Measurements from ENCODE around the gene S100PBP.
"Not testable (repeated sequence)": the region's sequence is repeated elsewhere in the genome, so short reads cannot be mapped to it uniquely, and the experiment has no call there.

S100PBP gene

DNA sequence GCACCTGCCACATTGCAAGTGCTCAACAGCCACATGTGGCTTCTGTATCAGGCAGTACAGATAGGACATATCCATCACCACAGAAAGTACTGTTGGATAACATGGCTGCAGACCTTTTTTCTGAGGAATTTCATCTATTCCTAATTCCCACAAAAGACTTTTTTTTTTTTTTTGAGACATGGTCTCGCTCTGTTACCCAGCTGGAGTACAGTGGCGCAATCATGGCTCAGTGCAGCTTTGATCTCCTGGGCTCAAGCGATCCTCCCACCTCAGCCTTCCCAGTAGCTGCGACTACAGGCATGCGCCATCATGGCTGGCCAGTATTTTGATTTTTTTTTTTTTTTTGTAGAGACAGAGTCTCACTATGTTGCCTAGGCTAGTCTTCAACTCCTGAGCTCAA lies 33.6 kb upstream of the S100PBP start:
- H3K9me3 ChIP-seq (ENCODE audit: insufficient read depth, low read length) = no peaks in the 10 kb centered on the region

DNA sequence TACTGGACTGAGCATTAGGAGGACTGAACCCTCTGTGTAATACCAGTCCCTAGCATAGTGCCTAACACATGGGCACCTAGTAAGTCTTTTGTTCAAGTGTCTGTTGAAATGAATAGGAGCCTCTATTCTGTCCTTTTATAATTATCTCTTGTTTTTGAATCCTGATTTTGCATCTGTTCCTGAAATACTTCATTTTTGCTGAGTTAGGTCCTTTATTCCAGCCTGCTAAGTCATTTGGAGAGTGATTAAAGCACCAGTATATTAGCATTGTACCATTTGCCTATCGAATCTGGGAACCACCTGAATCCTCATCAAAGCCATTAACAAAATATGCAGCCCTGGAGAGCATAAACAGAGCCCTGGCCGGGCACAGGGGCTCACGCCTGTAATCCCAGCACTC lies 32.6 kb upstream of the S100PBP start:
- H3K9me3 ChIP-seq (ENCODE audit: insufficient read depth, low read length) = no peaks in the 10 kb centered on the region
- no peak overlapping the region for H3K4me2 ChIP-seq (ENCODE audit: low read length)
- peaks cover 31% of the 10 kb centered on the region for H3K36me3 ChIP-seq (replicated peaks; ENCODE audit: low read depth, low read length)
- H3K4me1 ChIP-seq (ENCODE audit: low read length) = no peaks in the 10 kb centered on the region
- H3K27ac ChIP-seq (ENCODE audit: low read length) = no peak overlapping the region
- H3K4me3 ChIP-seq (ENCODE audit: low read length) = no peak overlapping the region
- no peaks in the 10 kb centered on the region for H4K20me1 ChIP-seq (ENCODE audit: insufficient read depth, low read length)
- no peaks in the 10 kb centered on the region for H3K79me2 ChIP-seq (ENCODE audit: low read length)
- TF ChIP-seq, protein P1, sequence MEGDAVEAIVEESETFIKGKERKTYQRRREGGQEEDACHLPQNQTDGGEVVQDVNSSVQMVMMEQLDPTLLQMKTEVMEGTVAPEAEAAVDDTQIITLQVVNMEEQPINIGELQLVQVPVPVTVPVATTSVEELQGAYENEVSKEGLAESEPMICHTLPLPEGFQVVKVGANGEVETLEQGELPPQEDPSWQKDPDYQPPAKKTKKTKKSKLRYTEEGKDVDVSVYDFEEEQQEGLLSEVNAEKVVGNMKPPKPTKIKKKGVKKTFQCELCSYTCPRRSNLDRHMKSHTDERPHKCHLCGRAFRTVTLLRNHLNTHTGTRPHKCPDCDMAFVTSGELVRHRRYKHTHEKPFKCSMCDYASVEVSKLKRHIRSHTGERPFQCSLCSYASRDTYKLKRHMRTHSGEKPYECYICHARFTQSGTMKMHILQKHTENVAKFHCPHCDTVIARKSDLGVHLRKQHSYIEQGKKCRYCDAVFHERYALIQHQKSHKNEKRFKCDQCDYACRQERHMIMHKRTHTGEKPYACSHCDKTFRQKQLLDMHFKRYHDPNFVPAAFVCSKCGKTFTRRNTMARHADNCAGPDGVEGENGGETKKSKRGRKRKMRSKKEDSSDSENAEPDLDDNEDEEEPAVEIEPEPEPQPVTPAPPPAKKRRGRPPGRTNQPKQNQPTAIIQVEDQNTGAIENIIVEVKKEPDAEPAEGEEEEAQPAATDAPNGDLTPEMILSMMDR (IDR thresholded peaks at IDR 0.05; ENCODE audit: low read depth, low read length) = no peak
- no peak for TF ChIP-seq EZH2phosphoT487 (IDR thresholded peaks at IDR 0.05; ENCODE audit: low read depth)
- no peaks in the 10 kb centered on the region for H3K27me3 ChIP-seq (ENCODE audit: low read depth, low read length)
- H3K9ac ChIP-seq (ENCODE audit: low read length) = no peak overlapping the region
- no peak overlapping the region for H2AFZ ChIP-seq (ENCODE audit: low read depth, low read length)

More for the DNA sequence above, 33.6 kb upstream of the S100PBP start:
- no peaks in the 10 kb centered on the region for H3K4me1 ChIP-seq (ENCODE audit: low read length)
- TF ChIP-seq EZH2phosphoT487 (IDR thresholded peaks at IDR 0.05; ENCODE audit: low read depth) = no peak
- TF ChIP-seq, protein P1 (IDR thresholded peaks at IDR 0.05; ENCODE audit: low read depth, low read length) = no peak
- H3K79me2 ChIP-seq (ENCODE audit: low read length) = no peaks in the 10 kb centered on the region
- no peaks in the 10 kb centered on the region for H3K27me3 ChIP-seq (ENCODE audit: low read depth, low read length)
- H3K4me3 ChIP-seq (ENCODE audit: low read length) = no peak overlapping the region
- H3K9ac ChIP-seq (ENCODE audit: low read length) = no peak overlapping the region
- H3K36me3 ChIP-seq (replicated peaks; ENCODE audit: low read depth, low read length) = peaks cover 38% of the 10 kb centered on the region
- no peak overlapping the region for H3K4me2 ChIP-seq (ENCODE audit: low read length)
- no peak overlapping the region for H3K27ac ChIP-seq (ENCODE audit: low read length)
- H2AFZ ChIP-seq (ENCODE audit: low read depth, low read length) = no peak overlapping the region
- no peaks in the 10 kb centered on the region for H4K20me1 ChIP-seq (ENCODE audit: insufficient read depth, low read length)

DNA sequence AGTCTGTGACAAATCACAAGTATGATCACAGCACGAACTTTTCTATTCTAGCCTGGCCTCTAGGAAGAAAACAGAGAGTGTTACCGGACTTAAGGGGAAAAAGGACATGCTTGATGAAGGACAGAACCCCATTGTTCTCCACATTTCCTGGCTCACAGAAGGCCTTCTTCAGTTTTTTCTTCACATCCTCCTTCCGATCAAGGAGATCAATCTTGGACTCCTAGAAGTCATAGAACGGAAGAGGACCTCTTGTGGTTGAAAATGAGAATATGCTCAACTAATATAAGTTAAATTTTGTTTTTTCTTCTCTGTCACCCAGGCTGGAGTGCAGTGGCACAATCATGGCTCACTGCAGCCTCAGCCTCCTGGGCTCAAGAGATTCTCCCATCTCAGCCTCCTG lies 30.6 kb upstream of the S100PBP start:
- no peak overlapping the region for H3K4me3 ChIP-seq (ENCODE audit: low read length)
- H3K9me3 ChIP-seq (ENCODE audit: insufficient read depth, low read length) = no peaks in the 10 kb centered on the region
- peaks cover 30% of the 10 kb centered on the region for H3K36me3 ChIP-seq (replicated peaks; ENCODE audit: low read depth, low read length)
- no peak overlapping the region for H2AFZ ChIP-seq (ENCODE audit: low read depth, low read length)
- H3K9ac ChIP-seq (ENCODE audit: low read length) = no peak overlapping the region
- no peaks in the 10 kb centered on the region for H3K27me3 ChIP-seq (ENCODE audit: low read depth, low read length)
- H3K79me2 ChIP-seq (ENCODE audit: low read length) = no peaks in the 10 kb centered on the region
- no peak for TF ChIP-seq EZH2phosphoT487 (IDR thresholded peaks at IDR 0.05; ENCODE audit: low read depth)
- TF ChIP-seq, protein P1 (IDR thresholded peaks at IDR 0.05; ENCODE audit: low read depth, low read length) = peak; percentile 26; the same call in 1 of the 2 replicates
- H3K27ac ChIP-seq (ENCODE audit: low read length) = no peak overlapping the region
- H3K4me2 ChIP-seq (ENCODE audit: low read length) = no peak overlapping the region
- no peaks in the 10 kb centered on the region for H3K4me1 ChIP-seq (ENCODE audit: low read length)
- no peaks in the 10 kb centered on the region for H4K20me1 ChIP-seq (ENCODE audit: insufficient read depth, low read length)

DNA sequence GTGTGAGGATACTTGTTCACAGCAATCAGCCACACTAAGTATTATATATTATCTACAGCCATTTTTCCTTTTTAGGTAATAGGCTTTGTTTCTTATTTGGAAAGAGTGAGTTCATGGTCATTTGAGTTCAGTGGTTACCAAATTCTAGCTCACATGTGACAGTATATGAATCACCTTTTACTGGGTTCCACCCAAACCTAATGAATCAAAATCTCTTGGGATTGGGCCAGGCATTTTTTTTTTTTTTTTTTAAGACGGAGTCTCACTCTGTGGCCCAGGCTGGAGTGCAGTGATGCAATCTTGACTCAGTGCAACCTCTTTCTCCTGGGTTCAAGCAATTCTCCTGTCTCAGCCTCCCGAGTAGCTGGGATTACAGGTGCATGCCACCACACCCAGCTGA lies 28.1 kb upstream of the S100PBP start:
- not testable (repeated sequence) for H3K4me2 ChIP-seq (ENCODE audit: low read length); H2AFZ ChIP-seq (ENCODE audit: low read depth, low read length); H3K4me3 ChIP-seq (ENCODE audit: low read length); H3K4me1 ChIP-seq (ENCODE audit: low read length); H3K79me2 ChIP-seq (ENCODE audit: low read length); H3K27me3 ChIP-seq (ENCODE audit: low read depth, low read length); H4K20me1 ChIP-seq (ENCODE audit: insufficient read depth, low read length); H3K9me3 ChIP-seq (ENCODE audit: insufficient read depth, low read length); H3K27ac ChIP-seq (ENCODE audit: low read length); H3K9ac ChIP-seq (ENCODE audit: low read length)
- H3K36me3 ChIP-seq (replicated peaks; ENCODE audit: low read depth, low read length) = peaks cover 28% of the 10 kb centered on the region

DNA sequence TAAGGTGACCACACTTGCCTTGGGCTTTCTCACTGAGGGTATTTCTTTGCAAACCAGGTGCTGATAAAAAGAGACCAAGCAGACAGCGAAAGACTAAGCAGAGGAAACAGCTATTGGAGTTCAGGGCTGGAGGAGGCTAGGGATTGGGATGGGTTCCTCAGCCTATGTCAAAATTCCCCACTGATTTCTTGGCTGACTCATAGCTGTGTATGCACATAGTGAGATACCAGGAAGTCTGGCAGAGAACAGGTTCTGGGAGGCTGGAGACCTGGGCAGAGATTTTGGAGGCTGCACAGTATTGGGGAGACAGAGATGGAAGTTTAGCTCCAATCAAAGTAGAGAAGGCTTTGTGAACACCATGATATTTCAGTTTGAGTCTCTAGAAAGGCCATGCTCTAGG lies 25.6 kb upstream of the S100PBP start:
- Histone ChIP-seq H3K9ac (ENCODE audit: low read length) (no peak overlapping the region), H3K27ac (ENCODE audit: low read length) (no peak overlapping the region), H4K20me1 (ENCODE audit: insufficient read depth, low read length) (no peaks in the 10 kb centered on the region), H3K4me1 (ENCODE audit: low read length) (no peaks in the 10 kb centered on the region), H3K79me2 (ENCODE audit: low read length) (no peaks in the 10 kb centered on the region), H3K4me2 (ENCODE audit: low read length) (no peak overlapping the region), H3K4me3 (ENCODE audit: low read length) (no peak overlapping the region), H3K9me3 (ENCODE audit: insufficient read depth, low read length) (no peaks in the 10 kb centered on the region), H3K36me3 (replicated peaks; ENCODE audit: low read depth, low read length) (peaks cover 17% of the 10 kb centered on the region), H2AFZ (ENCODE audit: low read depth, low read length) (no peak overlapping the region), H3K27me3 (ENCODE audit: low read depth, low read length) (no peaks in the 10 kb centered on the region)
- TF ChIP-seq EZH2phosphoT487 (IDR thresholded peaks at IDR 0.05; ENCODE audit: low read depth) = no peak
- TF ChIP-seq, protein P1 (IDR thresholded peaks at IDR 0.05; ENCODE audit: low read depth, low read length) = no peak

DNA sequence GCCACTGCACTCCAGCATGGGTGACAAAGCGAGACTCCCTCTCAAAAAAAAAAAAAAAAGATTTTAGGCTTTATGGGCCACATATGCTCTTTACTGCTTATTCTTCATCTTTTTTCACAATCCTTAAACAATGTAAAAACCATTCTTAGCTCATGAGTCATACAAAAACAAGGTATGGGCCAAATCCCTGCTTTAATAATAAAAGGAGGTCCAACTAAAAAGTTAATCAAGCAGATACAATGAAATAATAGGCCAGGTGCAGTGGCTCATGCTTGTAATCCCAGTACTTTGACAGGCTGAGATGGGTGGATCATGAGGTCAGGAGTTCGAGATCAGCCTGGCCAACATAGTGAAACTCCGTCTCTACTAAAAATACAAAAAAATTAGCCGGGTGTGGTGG lies 21.7 kb upstream of the S100PBP start:
- not testable (repeated sequence) for H3K79me2 ChIP-seq (ENCODE audit: low read length); H3K27ac ChIP-seq (ENCODE audit: low read length); H3K4me1 ChIP-seq (ENCODE audit: low read length); H3K4me2 ChIP-seq (ENCODE audit: low read length); H3K27me3 ChIP-seq (ENCODE audit: low read depth, low read length); H2AFZ ChIP-seq (ENCODE audit: low read depth, low read length); H4K20me1 ChIP-seq (ENCODE audit: insufficient read depth, low read length); H3K9me3 ChIP-seq (ENCODE audit: insufficient read depth, low read length); H3K9ac ChIP-seq (ENCODE audit: low read length); H3K4me3 ChIP-seq (ENCODE audit: low read length)
- peaks cover 18% of the 10 kb centered on the region for H3K36me3 ChIP-seq (replicated peaks; ENCODE audit: low read depth, low read length)

All from OCI-LY3 (cell line).